ENCODE measurements around the gene CD300LB. TPM values are rescaled to one million over a fixed set of nuclear protein-coding genes. Genes with fewer than 3 reads are reported as not detected.

Gene CD300LB
- total RNA-seq, 1 donor from 2014 or later = not detected

DNA sequence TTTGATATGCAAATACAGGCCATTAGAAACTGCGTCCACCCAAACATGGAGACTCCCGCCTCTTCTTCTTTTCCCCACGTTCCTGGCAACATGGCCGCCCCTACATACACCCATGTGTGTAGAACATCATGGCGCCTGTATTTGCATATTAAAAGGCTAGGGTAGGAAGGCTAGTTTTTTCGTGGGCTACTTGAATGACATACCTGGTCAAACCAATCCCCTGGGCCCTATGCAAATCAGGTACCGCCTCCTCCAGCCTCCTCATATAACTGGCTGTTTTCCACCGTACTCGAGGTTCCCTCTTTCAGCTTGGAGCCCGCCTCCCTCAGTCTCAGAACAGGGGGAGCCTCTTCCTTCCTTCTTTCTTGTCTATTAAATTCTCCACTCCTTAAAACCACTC lies 840 bp upstream of the CD300LB start:
- no peak for DNase-seq (ENCODE audit: low read depth, low spot score)
- Mint-ChIP-seq H3K4me1 (no peaks in the 10 kb centered on the region), H3K36me3 (ENCODE audit: low read depth) (no peaks in the 10 kb centered on the region), H3K9me3 (peaks cover 2% of the 10 kb centered on the region), H3K4me3 (no peak overlapping the region), H3K27me3 (ENCODE audit: low read depth) (peaks cover 50% of the 10 kb centered on the region), H3K27ac (ENCODE audit: unreplicated experiment) (no peak overlapping the region)
- TF ChIP-seq, protein P1, sequence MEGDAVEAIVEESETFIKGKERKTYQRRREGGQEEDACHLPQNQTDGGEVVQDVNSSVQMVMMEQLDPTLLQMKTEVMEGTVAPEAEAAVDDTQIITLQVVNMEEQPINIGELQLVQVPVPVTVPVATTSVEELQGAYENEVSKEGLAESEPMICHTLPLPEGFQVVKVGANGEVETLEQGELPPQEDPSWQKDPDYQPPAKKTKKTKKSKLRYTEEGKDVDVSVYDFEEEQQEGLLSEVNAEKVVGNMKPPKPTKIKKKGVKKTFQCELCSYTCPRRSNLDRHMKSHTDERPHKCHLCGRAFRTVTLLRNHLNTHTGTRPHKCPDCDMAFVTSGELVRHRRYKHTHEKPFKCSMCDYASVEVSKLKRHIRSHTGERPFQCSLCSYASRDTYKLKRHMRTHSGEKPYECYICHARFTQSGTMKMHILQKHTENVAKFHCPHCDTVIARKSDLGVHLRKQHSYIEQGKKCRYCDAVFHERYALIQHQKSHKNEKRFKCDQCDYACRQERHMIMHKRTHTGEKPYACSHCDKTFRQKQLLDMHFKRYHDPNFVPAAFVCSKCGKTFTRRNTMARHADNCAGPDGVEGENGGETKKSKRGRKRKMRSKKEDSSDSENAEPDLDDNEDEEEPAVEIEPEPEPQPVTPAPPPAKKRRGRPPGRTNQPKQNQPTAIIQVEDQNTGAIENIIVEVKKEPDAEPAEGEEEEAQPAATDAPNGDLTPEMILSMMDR (conservative IDR thresholded peaks at IDR 0.05) = no peak

DNA sequence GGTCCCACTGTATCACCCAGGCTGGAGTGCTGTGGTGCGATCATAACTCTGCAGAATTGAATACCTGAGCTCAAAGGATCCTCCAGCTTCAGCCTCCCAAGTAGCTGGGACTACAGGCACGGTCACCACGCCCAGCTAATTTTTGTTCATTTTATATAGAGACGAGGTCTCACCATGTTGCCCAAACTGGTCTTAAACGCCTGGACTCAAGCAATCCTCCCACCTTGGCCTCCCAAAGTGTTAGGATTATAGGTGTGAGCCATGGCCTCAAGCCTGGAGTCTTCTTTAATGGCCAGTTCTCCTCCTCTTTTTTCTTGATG lies 484 bp downstream of the CD300LB start:
- no peak overlapping the region for H3K4me3 Mint-ChIP-seq
- H3K27me3 Mint-ChIP-seq (ENCODE audit: low read depth) = peaks cover 45% of the 10 kb centered on the region
- H3K4me1 Mint-ChIP-seq = no peaks in the 10 kb centered on the region
- no peaks in the 10 kb centered on the region for H3K36me3 Mint-ChIP-seq (ENCODE audit: low read depth)
- peaks cover 2% of the 10 kb centered on the region for H3K9me3 Mint-ChIP-seq
- no peak overlapping the region for H3K27ac Mint-ChIP-seq (ENCODE audit: unreplicated experiment)
- no peak for DNase-seq (ENCODE audit: low read depth, low spot score)
- TF ChIP-seq, protein P1 (conservative IDR thresholded peaks at IDR 0.05) = no peak

DNA sequence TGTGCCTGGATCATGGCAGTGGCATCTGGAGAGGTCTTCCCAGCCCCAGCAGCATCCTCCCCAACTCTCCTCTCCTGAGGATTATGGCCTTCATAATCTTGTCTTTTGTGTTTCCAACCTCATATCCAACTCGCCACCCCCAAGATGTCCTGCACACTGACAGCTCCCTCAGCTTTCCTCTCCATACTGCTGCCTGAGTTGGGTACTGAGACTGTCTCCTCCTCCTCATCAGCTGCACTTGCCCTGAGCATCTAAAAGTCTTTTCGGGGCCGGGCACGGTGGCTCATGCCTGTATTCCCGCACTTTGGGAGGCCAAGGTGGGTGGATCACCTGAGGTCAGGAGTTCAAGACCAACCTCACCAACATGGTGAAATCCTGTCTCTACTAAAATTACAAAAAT lies 2.0 kb downstream of the CD300LB start:
- no peak for DNase-seq (ENCODE audit: low read depth, low spot score)
- no peak overlapping the region for H3K27ac Mint-ChIP-seq (ENCODE audit: unreplicated experiment)
- H3K27me3 Mint-ChIP-seq (ENCODE audit: low read depth) = peaks cover 54% of the 10 kb centered on the region

DNA sequence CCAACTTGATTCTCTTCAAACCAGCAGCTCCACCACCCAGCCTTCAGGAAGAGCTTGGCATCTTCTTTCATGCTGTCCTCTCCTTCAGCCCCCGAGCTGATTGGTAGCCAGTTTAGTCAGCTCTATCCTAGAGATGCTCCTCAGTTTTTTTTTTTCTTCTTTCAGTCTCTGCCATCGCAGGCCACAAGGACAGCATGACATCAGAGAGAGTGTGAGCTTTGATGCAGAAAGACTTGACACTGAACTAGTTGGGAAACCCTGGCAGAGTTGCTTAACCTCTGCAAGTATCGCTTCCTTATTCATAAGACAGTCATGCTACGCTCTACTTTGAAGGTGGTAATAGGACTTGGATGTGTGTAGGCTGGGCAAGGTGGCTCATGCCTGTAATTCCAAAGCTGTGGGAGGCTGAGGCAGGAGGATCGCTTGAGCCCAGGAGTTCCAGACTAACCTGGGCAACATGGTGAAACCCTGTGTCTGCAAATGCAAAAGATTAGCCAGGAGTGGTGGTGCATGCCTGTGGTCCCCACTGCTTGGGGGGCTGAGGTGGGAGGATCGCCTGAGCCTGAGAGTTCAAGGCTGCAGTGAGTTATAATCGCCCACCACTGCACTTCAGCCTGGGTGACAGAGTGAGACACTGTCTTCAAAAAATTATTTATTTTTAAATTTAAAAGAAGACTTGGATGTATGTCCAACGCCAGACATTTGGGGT lies 2.6 kb downstream of the CD300LB start:
- Mint-ChIP-seq H3K9me3 (peaks cover 2% of the 10 kb centered on the region), H3K4me3 (no peak overlapping the region), H3K27ac (ENCODE audit: unreplicated experiment) (no peak overlapping the region), H3K4me1 (no peaks in the 10 kb centered on the region), H3K36me3 (ENCODE audit: low read depth) (no peaks in the 10 kb centered on the region), H3K27me3 (ENCODE audit: low read depth) (peaks cover 58% of the 10 kb centered on the region)
- DNase-seq (ENCODE audit: low read depth, low spot score) = no peak
- TF ChIP-seq, protein P1 (conservative IDR thresholded peaks at IDR 0.05) = no peak

More for the DNA sequence above, 2.0 kb downstream of the CD300LB start:
- no peaks in the 10 kb centered on the region for H3K36me3 Mint-ChIP-seq (ENCODE audit: low read depth)
- TF ChIP-seq, protein P1 (conservative IDR thresholded peaks at IDR 0.05) = no peak
- no peaks in the 10 kb centered on the region for H3K4me1 Mint-ChIP-seq
- H3K4me3 Mint-ChIP-seq = no peak overlapping the region
- peaks cover 2% of the 10 kb centered on the region for H3K9me3 Mint-ChIP-seq

DNA sequence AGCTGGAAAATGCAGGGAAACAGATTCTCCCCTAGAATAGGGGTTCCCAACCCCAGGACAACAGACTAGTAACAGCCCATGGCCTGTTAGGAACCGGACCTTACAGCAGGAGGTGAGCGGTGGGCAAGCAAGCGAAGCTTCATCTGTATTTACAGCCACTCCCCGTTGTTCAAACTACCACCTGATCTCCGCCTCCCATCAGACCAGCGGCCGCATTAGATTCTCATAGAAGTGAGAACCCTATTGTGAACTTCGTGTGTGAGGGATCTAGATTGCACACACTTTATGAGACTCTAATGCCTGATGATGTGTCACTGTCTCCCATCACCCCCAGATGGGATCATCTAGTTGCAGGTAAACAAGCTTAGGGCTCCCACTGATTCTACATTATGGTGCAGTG lies 3.5 kb downstream of the CD300LB start:
- no peak for DNase-seq (ENCODE audit: low read depth, low spot score)
- TF ChIP-seq, protein P1 (conservative IDR thresholded peaks at IDR 0.05) = no peak
- H3K4me1 Mint-ChIP-seq = no peaks in the 10 kb centered on the region
- no peaks in the 10 kb centered on the region for H3K9me3 Mint-ChIP-seq
- H3K4me3 Mint-ChIP-seq = no peak overlapping the region
- peaks cover 65% of the 10 kb centered on the region for H3K27me3 Mint-ChIP-seq (ENCODE audit: low read depth)
- H3K36me3 Mint-ChIP-seq (ENCODE audit: low read depth) = no peaks in the 10 kb centered on the region
- H3K27ac Mint-ChIP-seq (ENCODE audit: unreplicated experiment) = no peak overlapping the region
